Activated naive CD4-positive, alpha-beta T cell treated with anti-CD3 and anti-CD28 coated beads, Interleukin-2, amount 10 ng/mL, durations not matched to agents 7 days and 5 days (primary cell): Measurements from ENCODE around the gene SCARB1.

Experiments
- CTCF ChIA-PET: fragments of 350-600 bp; sonication (Branson Sonifier 250); formaldehyde crosslinking; loops from one replicate; lab custom pipeline; 2021; ENCODE audit warnings: antibody characterized with exemption; lab: Charles Lee
- DNase-seq: peaks from one replicate; pipeline ENCODE4 v3.0.0-alpha.2; 2020
- H3K27ac Mint-ChIP-seq: one replicate; pipeline ENCODE4 v1.8.0; 2021; ENCODE audit warnings: mild to moderate bottlenecking, moderate library complexity, mixed read lengths
- H3K27me3 Mint-ChIP-seq: one replicate; pipeline ENCODE4 v1.8.0; 2021; ENCODE audit warnings: mild to moderate bottlenecking, mixed read lengths
- H3K36me3 Mint-ChIP-seq: one replicate; pipeline ENCODE4 v1.8.0; 2021; ENCODE audit warnings: mixed read lengths
- H3K4me1 Mint-ChIP-seq: one replicate; pipeline ENCODE4 v1.8.0; 2021; ENCODE audit warnings: mixed read lengths
- H3K4me3 Mint-ChIP-seq: one replicate; pipeline ENCODE4 v1.8.0; 2021; ENCODE audit warnings: mild to moderate bottlenecking, moderate library complexity, mixed read lengths
- H3K9me3 Mint-ChIP-seq: one replicate; pipeline ENCODE4 v1.8.0; 2021; ENCODE audit warnings: mixed read lengths

The SCARB1 gene

GRCh38 chr12:124848621-124849380 lies 14.9 kb downstream of the SCARB1 start:
- H3K27me3 Mint-ChIP-seq, result no peaks in the 10 kb centered on the region

GRCh38 chr12:124847113-124848074 lies 16.3 kb downstream of the SCARB1 start:
- Mint-ChIP-seq H3K4me1 (peaks cover 6% of the 10 kb centered on the region), H3K27me3 (no peaks in the 10 kb centered on the region), H3K4me3 (no peak overlapping the region), H3K36me3 (no peaks in the 10 kb centered on the region), H3K9me3 (no peaks in the 10 kb centered on the region), H3K27ac (no peak overlapping the region)
- CTCF ChIA-PET, result interaction anchor here (0.7 kb wide), 1 partner anchor 241 kb away, joined by 3 read pairs; no protein-coding TSS in a partner anchor
- DNase-seq, result no peak

More at GRCh38 chr12:124848621-124849380, 14.9 kb downstream of the SCARB1 start:
- DNase-seq, result no peak
- H3K27ac Mint-ChIP-seq, result no peak overlapping the region
- H3K9me3 Mint-ChIP-seq, result no peaks in the 10 kb centered on the region
- H3K4me1 Mint-ChIP-seq, result peaks cover 7% of the 10 kb centered on the region
- no peaks in the 10 kb centered on the region for H3K36me3 Mint-ChIP-seq
- CTCF ChIA-PET, result no interaction called here
- no peak overlapping the region for H3K4me3 Mint-ChIP-seq

- no peak for DNase-seq
- H3K9me3 Mint-ChIP-seq, result no peaks in the 10 kb centered on the region
- no peak overlapping the region for H3K27ac Mint-ChIP-seq
- no peaks in the 10 kb centered on the region for H3K36me3 Mint-ChIP-seq
- H3K4me3 Mint-ChIP-seq, result no peak overlapping the region
- CTCF ChIA-PET, result no interaction called here
- no peaks in the 10 kb centered on the region for H3K4me1 Mint-ChIP-seq
- no peaks in the 10 kb centered on the region for H3K27me3 Mint-ChIP-seq
Observed at GRCh38 chr12:124844411-124845397, 19.0 kb downstream of the SCARB1 start.

- CTCF ChIA-PET, result no interaction called here
- no peaks in the 10 kb centered on the region for H3K4me1 Mint-ChIP-seq
Observed at GRCh38 chr12:124842800-124843510, 20.7 kb downstream of the SCARB1 start.

GRCh38 chr12:124842073-124842749 lies 21.5 kb downstream of the SCARB1 start:
- no peak overlapping the region for H3K4me3 Mint-ChIP-seq
- DNase-seq, result no peak
- CTCF ChIA-PET, result no interaction called here
- H3K4me1 Mint-ChIP-seq, result no peaks in the 10 kb centered on the region
- no peaks in the 10 kb centered on the region for H3K27me3 Mint-ChIP-seq
- H3K36me3 Mint-ChIP-seq, result no peaks in the 10 kb centered on the region
- H3K27ac Mint-ChIP-seq, result no peak overlapping the region
- no peaks in the 10 kb centered on the region for H3K9me3 Mint-ChIP-seq

More at GRCh38 chr12:124842800-124843510, 20.7 kb downstream of the SCARB1 start:
- no peak overlapping the region for H3K27ac Mint-ChIP-seq
- H3K36me3 Mint-ChIP-seq, result no peaks in the 10 kb centered on the region
- no peaks in the 10 kb centered on the region for H3K9me3 Mint-ChIP-seq
- DNase-seq, result no peak
- H3K4me3 Mint-ChIP-seq, result no peak overlapping the region
- H3K27me3 Mint-ChIP-seq, result no peaks in the 10 kb centered on the region

- Mint-ChIP-seq H3K27me3 (no peaks in the 10 kb centered on the region), H3K4me3 (no peak overlapping the region), H3K36me3 (no peaks in the 10 kb centered on the region), H3K9me3 (no peaks in the 10 kb centered on the region), H3K27ac (no peak overlapping the region), H3K4me1 (no peaks in the 10 kb centered on the region)
- CTCF ChIA-PET, result interaction anchor here (0.6 kb wide), 1 partner anchor 14 kb away, joined by 3 read pairs; no protein-coding TSS in a partner anchor
- no peak for DNase-seq
Observed at GRCh38 chr12:124841558-124841945, 22.1 kb downstream of the SCARB1 start.

- Mint-ChIP-seq H3K4me1 (no peaks in the 10 kb centered on the region), H3K27me3 (no peaks in the 10 kb centered on the region), H3K4me3 (no peak overlapping the region), H3K27ac (no peak overlapping the region), H3K36me3 (no peaks in the 10 kb centered on the region), H3K9me3 (no peaks in the 10 kb centered on the region)
- no peak for DNase-seq
- CTCF ChIA-PET, result interaction anchor here (1.0 kb wide), 1 partner anchor 69 kb away, joined by 3 read pairs; no protein-coding TSS in a partner anchor
Observed at GRCh38 chr12:124837958-124838803, 25.5 kb downstream of the SCARB1 start.

- H3K4me1 Mint-ChIP-seq, result no peaks in the 10 kb centered on the region
- H3K4me3 Mint-ChIP-seq, result no peak overlapping the region
- no peaks in the 10 kb centered on the region for H3K27me3 Mint-ChIP-seq
- no peak for DNase-seq
- H3K27ac Mint-ChIP-seq, result no peak overlapping the region
- no peaks in the 10 kb centered on the region for H3K9me3 Mint-ChIP-seq
- CTCF ChIA-PET, result interaction anchor here (1.0 kb wide), 1 partner anchor 70 kb away, joined by 3 read pairs; no protein-coding TSS in a partner anchor
- H3K36me3 Mint-ChIP-seq, result no peaks in the 10 kb centered on the region
Observed at GRCh38 chr12:124837249-124837897, 26.3 kb downstream of the SCARB1 start.

GRCh38 chr12:124836759-124837158 lies 26.9 kb downstream of the SCARB1 start:
- H3K27me3 Mint-ChIP-seq, result no peaks in the 10 kb centered on the region
- no peaks in the 10 kb centered on the region for H3K9me3 Mint-ChIP-seq
- no peaks in the 10 kb centered on the region for H3K36me3 Mint-ChIP-seq
- H3K4me3 Mint-ChIP-seq, result no peak overlapping the region
- H3K4me1 Mint-ChIP-seq, result no peaks in the 10 kb centered on the region
- no peak for DNase-seq
- CTCF ChIA-PET, result no interaction called here
- H3K27ac Mint-ChIP-seq, result no peak overlapping the region

- CTCF ChIA-PET, result no interaction called here
- H3K27ac Mint-ChIP-seq, result no peak overlapping the region
- DNase-seq, result no peak
- H3K9me3 Mint-ChIP-seq, result no peaks in the 10 kb centered on the region
- no peak overlapping the region for H3K4me3 Mint-ChIP-seq
- H3K27me3 Mint-ChIP-seq, result no peaks in the 10 kb centered on the region
- no peaks in the 10 kb centered on the region for H3K4me1 Mint-ChIP-seq
- H3K36me3 Mint-ChIP-seq, result no peaks in the 10 kb centered on the region
Observed at GRCh38 chr12:124835656-124836410, 27.8 kb downstream of the SCARB1 start.

GRCh38 chr12:124834822-124835221 lies 28.8 kb downstream of the SCARB1 start:
- no peaks in the 10 kb centered on the region for H3K9me3 Mint-ChIP-seq
- DNase-seq, result no peak
- H3K27me3 Mint-ChIP-seq, result no peaks in the 10 kb centered on the region
- H3K4me1 Mint-ChIP-seq, result no peaks in the 10 kb centered on the region
- no peaks in the 10 kb centered on the region for H3K36me3 Mint-ChIP-seq
- CTCF ChIA-PET, result no interaction called here
- no peak overlapping the region for H3K27ac Mint-ChIP-seq
- no peak overlapping the region for H3K4me3 Mint-ChIP-seq
